GM21528 (cell line): Measurements from ENCODE around the gene SLC28A3.
"Not testable (repeated sequence)": the region's sequence is repeated elsewhere in the genome, so short reads cannot be mapped to it uniquely, and the experiment has no call there.

ENCODE experiments used
- ATAC-seq: cut with Tn5 transposase; IDR thresholded peaks from one replicate; pipeline ENCODE4 v1.9.1; 2021; ENCODE audit warnings: mild to moderate bottlenecking, moderate library complexity; ENCODE audit not compliant: unreplicated experiment, low FRiP score

The SLC28A3 gene

GRCh38 chr9:84340535-84340934 is at the start of gene SLC28A3:
Gene SLC28A3, minus strand, starts transcription at chr9:84340758. Its CDS starts 125 bp downstream, at chr9:84340633.
- no peak for ATAC-seq

GRCh38 chr9:84390254-84390653 is 49.7 kb upstream of the SLC28A3 start:
- ATAC-seq, result not testable (repeated sequence)

GRCh38 chr9:84387821-84388220 is 47.3 kb upstream of the SLC28A3 start:
- no peak for ATAC-seq

GRCh38 chr9:84386753-84387152 is 46.2 kb upstream of the SLC28A3 start:
- no peak for ATAC-seq

- ATAC-seq, result no peak
These were observed 45.0 kb upstream of the SLC28A3 start for GRCh38 chr9:84385386-84386040.

GRCh38 chr9:84384617-84385016 is 44.1 kb upstream of the SLC28A3 start:
- no peak for ATAC-seq

- ATAC-seq, result no peak
These were observed 42.6 kb upstream of the SLC28A3 start for GRCh38 chr9:84383178-84383577.

GRCh38 chr9:84382720-84383119 is 42.2 kb upstream of the SLC28A3 start:
- no peak for ATAC-seq

- ATAC-seq, result no peak
These were observed 41.0 kb upstream of the SLC28A3 start for GRCh38 chr9:84381508-84381907.

GRCh38 chr9:84379740-84380139 is 39.2 kb upstream of the SLC28A3 start:
- ATAC-seq, result no peak

GRCh38 chr9:84375954-84376353 is 35.4 kb upstream of the SLC28A3 start:
- ATAC-seq, result no peak

GRCh38 chr9:84374516-84374915 is 34.0 kb upstream of the SLC28A3 start:
- no peak for ATAC-seq

- no peak for ATAC-seq
These were observed 33.5 kb upstream of the SLC28A3 start for GRCh38 chr9:84374013-84374412.

- no peak for ATAC-seq
These were observed 31.2 kb upstream of the SLC28A3 start for GRCh38 chr9:84371737-84372136.

GRCh38 chr9:84368601-84369000 is 28.0 kb upstream of the SLC28A3 start:
- ATAC-seq, result no peak

- ATAC-seq, result not testable (repeated sequence)
These were observed 27.2 kb upstream of the SLC28A3 start for GRCh38 chr9:84367726-84368125.

GRCh38 chr9:84366683-84367082 is 26.1 kb upstream of the SLC28A3 start:
- no peak for ATAC-seq

- not testable (repeated sequence) for ATAC-seq
These were observed 24.4 kb upstream of the SLC28A3 start for GRCh38 chr9:84364894-84365490.

GRCh38 chr9:84361645-84362044 is 21.1 kb upstream of the SLC28A3 start:
- ATAC-seq, result no peak

GRCh38 chr9:84357275-84357674 is 16.7 kb upstream of the SLC28A3 start:
- ATAC-seq, result no peak

- ATAC-seq, result no peak
These were observed 13.5 kb upstream of the SLC28A3 start for GRCh38 chr9:84354035-84354434.

- ATAC-seq, result no peak
These were observed 9.1 kb upstream of the SLC28A3 start for GRCh38 chr9:84349671-84350070.
